A549 (cell line): Measurements from ENCODE around the gene PRC1. TPM values are rescaled to one million over a fixed set of nuclear protein-coding genes. Genes with fewer than 3 reads are reported as not detected.

ENCODE experiments used
- ATAC-seq, 2 experiments: fragments of 200-7000 bp in 1 of 2; fragments of >200 bp in 1 of 2; cut with Nextera tagmentation in 1 of 2; cut with Tn5 transposase in 1 of 2; 3 replicates each; pipeline versions ENCODE4 v1.8.0 to v1.9.1; 2018 to 2020; ENCODE audit warnings: mild to moderate bottlenecking in 1 of 2, moderate library complexity in 1 of 2
- CTCF ChIA-PET: fragments of 300-600 bp; sonication (Branson Sonifier 250); formaldehyde crosslinking; extraction: SDS; loops from one replicate; lab custom pipeline; 2021; ENCODE audit warnings: antibody characterized with exemption, inconsistent platforms; lab: Yijun Ruan, JAX
- POLR2A ChIA-PET: fragments of 350-600 bp; formaldehyde crosslinking; extraction: SDS; loops from one replicate; lab custom pipeline; 2021; ENCODE audit warnings: antibody characterized with exemption, inconsistent platforms; lab: Yijun Ruan, JAX
- DNase-seq, 2 experiments: peaks; one replicate each; pipeline versions ENCODE4 v3.0.0 to v3.0.0-alpha.2; 2011 to 2016; ENCODE audit warnings: low read depth in 1 of 2, low spot score in 1 of 2
- FAIRE-seq: peaks from 2 replicates; lab custom pipeline; 2011; peaks lifted over from hg19 to GRCh38; lab: Jason Lieb, UNC
- H3K27ac ChIP-seq, 2 experiments: fragments of >200 bp; sonication (Bioruptor Twin); formaldehyde crosslinking; 3 replicates each; pipeline ENCODE4 v1.5.1; 2016 to 2017
- H3K4me1 ChIP-seq: fragments of >200 bp; sonication (Bioruptor Twin); formaldehyde crosslinking; 3 replicates; pipeline ENCODE4 v1.6.1; 2016
- H3K4me2 ChIP-seq: fragments of >200 bp; sonication (Bioruptor Twin); formaldehyde crosslinking; 3 replicates; pipeline ENCODE4 v1.6.1; 2016
- H3K4me3 ChIP-seq: fragments of >200 bp; sonication (Bioruptor Twin); formaldehyde crosslinking; 3 replicates; pipeline ENCODE4 v1.5.1; 2016
- H3K9me3 ChIP-seq: fragments of >200 bp; sonication (Bioruptor Twin); formaldehyde crosslinking; 3 replicates; pipeline ENCODE4 v1.6.1; 2016
- BHLHE40 ChIP-seq: IDR thresholded peaks from 2 replicates; pipeline ENCODE4 v1.6.1; 2012; ENCODE audit warnings: low read depth, low read length, inconsistent platforms
- CEBPB ChIP-seq, 2 experiments: fragments of >200 bp in 1 of 2; sonication (Bioruptor Twin) in 1 of 2; formaldehyde crosslinking in 1 of 2; IDR thresholded peaks; 2 replicates each; pipeline ENCODE4 v1.6.1; 2012 to 2016
- CHD4 ChIP-seq: fragments of 200-600 bp; sonication (generic); IDR thresholded peaks from 2 replicates; pipeline ENCODE4 v1.6.1; 2016; ENCODE audit warnings: antibody characterized with exemption, mild to moderate bottlenecking, borderline replicate concordance
- EHF ChIP-seq: fragments of 250-450 bp; sonication (Bioruptor Pico); IDR thresholded peaks from 2 replicates; pipeline ENCODE4 v1.5.0; 2020; ENCODE audit warnings: mild to moderate bottlenecking
- ESRRA ChIP-seq: fragments of 150-350 bp; IDR thresholded peaks from 2 replicates; pipeline ENCODE4 v1.6.1; 2014; ENCODE audit warnings: mild to moderate bottlenecking, low read length, borderline replicate concordance
- GATA3 ChIP-seq: IDR thresholded peaks from 2 replicates; pipeline ENCODE4 v1.6.1; 2012; ENCODE audit warnings: borderline replicate concordance
- HOXA7 ChIP-seq: fragments of 250-450 bp; sonication (Bioruptor Pico); IDR thresholded peaks from 2 replicates; pipeline ENCODE4 v1.5.0; 2020; ENCODE audit warnings: mild to moderate bottlenecking, moderate library complexity
- HOXB5 ChIP-seq: fragments of 250-450 bp; sonication (Bioruptor Pico); IDR thresholded peaks from 2 replicates; pipeline ENCODE4 v1.5.0; 2020; ENCODE audit warnings: mild to moderate bottlenecking, moderate library complexity
- JUNB ChIP-seq: fragments of >200 bp; sonication (Bioruptor Twin); formaldehyde crosslinking; IDR thresholded peaks from 2 replicates; pipeline ENCODE4 v1.6.1; 2016
- MYC ChIP-seq: IDR thresholded peaks from 2 replicates; pipeline ENCODE4 v1.6.1; 2012; ENCODE audit warnings: mild to moderate bottlenecking, inconsistent platforms, low read length, improper control_type of control experiment, borderline replicate concordance
- NFE2L2 ChIP-seq: fragments of 150-350 bp; conservative IDR thresholded peaks from 2 replicates; pipeline ENCODE4 v1.6.1; 2014; ENCODE audit warnings: low read length
- NR3C1 ChIP-seq: fragments of >200 bp; sonication (Bioruptor Twin); formaldehyde crosslinking; IDR thresholded peaks from 3 replicates; pipeline ENCODE4 v1.6.1; 2017
- RAD21 ChIP-seq, 2 experiments: fragments of >200 bp in 1 of 2; sonication (Bioruptor Twin) in 1 of 2; formaldehyde crosslinking in 1 of 2; IDR thresholded peaks in 1 of 2; conservative IDR thresholded peaks in 1 of 2; 2 replicates in 1 of 2; 3 replicates in 1 of 2; pipeline ENCODE4 v1.6.1; 2012 to 2018; ENCODE audit warnings: inconsistent platforms in 1 of 2
- ZC3H11A ChIP-seq: fragments of 450-650 bp; IDR thresholded peaks from 2 replicates; pipeline ENCODE4 v1.6.1; 2014; ENCODE audit warnings: antibody characterized with exemption, mild to moderate bottlenecking
- ZNF302 ChIP-seq: fragments of 250-450 bp; sonication (Bioruptor Pico); IDR thresholded peaks from 2 replicates; pipeline ENCODE4 v1.9.0; 2021; ENCODE audit warnings: inconsistent platforms, mild to moderate bottlenecking, moderate library complexity
- WGBS: methylation state at CpG from one replicate; pipeline ENCODE4 v1.1.6; 2017; ENCODE audit errors: missing lambda C conversion rate; 5-methylcytosine and 5-hydroxymethylcytosine counted together
- polyA plus RNA-seq, 4 experiments: library from polyadenylated mRNA; depleted of rRNA in 3 of 4; stranded (reverse); fragments of >200 nt; fragmentation: RNase III in 1 of 4; extraction: RNeasy Plus Mini Kit Qiagen cat#74134 plus additional on column Dnase treatment in 1 of 4; gene quantifications; 2 replicates in 3 of 4; 3 replicates in 1 of 4; pipeline ENCODE4 v1.2.3, GENCODE V29; 2011 to 2017
- TF ChIP-seq, protein P1 (sequence below): fragments of >200 bp; sonication (Bioruptor Twin); formaldehyde crosslinking; IDR thresholded peaks from 3 replicates; pipeline ENCODE4 v1.6.1; 2016

The PRC1 gene
- polyA plus RNA-seq, 2 of the 4 experiments (the other 2 are of a cell fraction), result 303 to 426 TPM

DNA sequence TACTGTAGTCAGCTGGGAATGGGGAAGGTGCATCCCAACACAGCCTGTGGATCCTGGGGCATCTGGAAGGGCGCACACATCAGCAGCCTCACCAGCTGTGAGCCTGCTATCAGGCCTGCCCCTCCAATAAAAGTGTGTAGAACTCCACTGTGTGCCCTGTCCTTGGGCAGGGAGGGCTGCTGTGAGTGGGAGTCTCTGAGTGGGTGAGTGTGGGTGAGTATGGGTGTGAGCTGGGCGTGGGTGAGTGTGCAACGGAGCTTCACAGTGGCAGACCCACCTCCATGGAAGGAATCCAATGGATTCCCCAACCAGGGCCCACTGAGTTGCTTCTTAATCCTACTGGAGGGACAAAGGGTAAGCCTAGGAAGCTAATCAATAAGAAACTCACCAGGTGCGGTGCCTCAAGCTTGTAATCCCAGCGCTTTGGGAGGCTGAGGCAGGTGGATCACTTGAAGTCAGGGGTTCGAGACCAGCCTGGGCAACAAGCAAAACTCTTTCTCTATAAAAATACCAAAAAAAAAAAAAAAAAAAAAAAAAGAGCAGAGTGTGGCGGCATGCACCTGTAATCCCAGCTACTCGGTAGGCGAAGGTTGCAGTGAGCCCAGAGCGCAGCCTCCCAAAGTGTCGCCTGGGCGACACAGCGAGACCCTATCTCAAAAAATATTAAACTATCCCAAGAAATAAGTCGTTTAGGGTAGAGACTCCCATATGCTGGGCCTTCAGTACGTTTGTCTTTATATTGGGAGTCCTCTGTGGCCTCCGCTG is 40.2 kb downstream of the PRC1 start:
- POLR2A ChIA-PET, result interaction anchor here (0.6 to 1.9 kb wide), 9 partner anchors 10 to 96 kb away, joined by 3 to 20 read pairs (median 4); partner anchors contain the start of genes HDDC3, PRC1 and UNC45A
- peaks cover 28% of the 10 kb centered on the region for H3K4me1 ChIP-seq
- peak overlapping the region; percentile 99 for H3K4me2 ChIP-seq
- H3K9me3 ChIP-seq, result no peaks in the 10 kb centered on the region
- no peak for FAIRE-seq
- no peak for ATAC-seq
- 75% methylated on average over 16 of the region's 16 CpGs for WGBS
- H3K4me3 ChIP-seq, result peak overlapping the region; percentile 83
- CTCF ChIA-PET, result interaction anchor here (0.5 to 25.4 kb wide), 11 partner anchors 8 to 473 kb away, joined by 3 to 536 read pairs (median 5); partner anchors contain the start of genes HDDC3 and UNC45A
- TF ChIP-seq EHF (CRISPR knock-in tag) (no peak), GATA3 (no peak), CHD4 (no peak), NFE2L2 (no peak), ZNF302 (CRISPR knock-in tag) (no peak)
- TF ChIP-seq, protein P1, sequence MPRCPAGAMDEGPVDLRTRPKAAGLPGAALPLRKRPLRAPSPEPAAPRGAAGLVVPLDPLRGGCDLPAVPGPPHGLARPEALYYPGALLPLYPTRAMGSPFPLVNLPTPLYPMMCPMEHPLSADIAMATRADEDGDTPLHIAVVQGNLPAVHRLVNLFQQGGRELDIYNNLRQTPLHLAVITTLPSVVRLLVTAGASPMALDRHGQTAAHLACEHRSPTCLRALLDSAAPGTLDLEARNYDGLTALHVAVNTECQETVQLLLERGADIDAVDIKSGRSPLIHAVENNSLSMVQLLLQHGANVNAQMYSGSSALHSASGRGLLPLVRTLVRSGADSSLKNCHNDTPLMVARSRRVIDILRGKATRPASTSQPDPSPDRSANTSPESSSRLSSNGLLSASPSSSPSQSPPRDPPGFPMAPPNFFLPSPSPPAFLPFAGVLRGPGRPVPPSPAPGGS, result no peak
- no peak for DNase-seq
- peak overlapping the region; percentile 95 to 98; a peak in 4 of 6 replicates for H3K27ac ChIP-seq

DNA sequence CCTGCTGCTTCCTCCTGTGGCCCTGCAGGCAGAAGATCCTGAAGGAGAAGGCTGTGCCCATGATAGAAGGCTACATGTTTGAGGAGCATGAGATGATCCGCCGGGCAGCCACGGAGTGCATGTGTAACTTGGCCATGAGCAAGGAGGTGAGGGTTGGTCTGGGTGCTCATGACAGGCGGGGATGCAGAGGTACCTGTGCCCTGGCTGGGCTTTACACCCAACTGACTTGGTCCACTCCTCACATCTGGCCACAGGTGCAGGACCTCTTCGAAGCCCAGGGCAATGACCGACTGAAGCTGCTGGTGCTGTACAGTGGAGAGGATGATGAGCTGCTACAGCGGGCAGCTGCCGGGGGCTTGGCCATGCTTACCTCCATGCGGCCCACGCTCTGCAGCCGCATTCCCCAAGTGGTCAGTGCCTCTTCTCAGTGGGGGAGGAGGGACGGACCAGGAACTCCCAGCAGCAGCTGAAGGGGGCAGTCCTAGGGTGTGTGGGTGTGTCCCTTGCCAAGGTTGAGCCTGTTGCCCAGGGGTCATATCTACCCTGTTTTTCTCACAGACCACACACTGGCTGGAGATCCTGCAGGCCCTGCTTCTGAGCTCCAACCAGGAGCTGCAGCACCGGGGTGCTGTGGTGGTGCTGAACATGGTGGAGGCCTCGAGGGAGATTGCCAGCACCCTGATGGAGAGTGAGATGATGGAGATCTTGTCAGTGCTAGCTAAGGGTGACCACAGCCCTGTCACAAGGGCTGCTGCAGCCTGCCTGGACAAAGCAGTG is 41.2 kb downstream of the PRC1 start:
- TF ChIP-seq NFE2L2, result no peak
- no peak for TF ChIP-seq NR3C1
- no peak for TF ChIP-seq MYC
- TF ChIP-seq HOXA7 (CRISPR knock-in tag), result no peak
- TF ChIP-seq BHLHE40, result no peak
- TF ChIP-seq HOXB5 (CRISPR knock-in tag), result no peak
- TF ChIP-seq ESRRA, result no peak
- no peak for TF ChIP-seq ZC3H11A
- Histone ChIP-seq H3K4me2 (no peak overlapping the region), H3K4me1 (peaks cover 29% of the 10 kb centered on the region), H3K4me3 (no peak overlapping the region), H3K9me3 (no peaks in the 10 kb centered on the region), H3K27ac (no peak overlapping the region)
- no peak for ATAC-seq
- DNase-seq, result no peak
- ChIA-PET POLR2A (interaction anchor here (1.9 kb wide), 1 partner anchor 18 kb away, joined by 11 read pairs; the partner anchor contains the start of gene UNC45A), CTCF (interaction anchor here (0.6 to 25.4 kb wide), 5 partner anchors 16 to 1421 kb away, joined by 4 to 536 read pairs (median 203); partner anchors contain the start of genes HDDC3 and UNC45A)
- WGBS, result 92% methylated on average over 13 of the region's 14 CpGs
- no peak for FAIRE-seq

DNA sequence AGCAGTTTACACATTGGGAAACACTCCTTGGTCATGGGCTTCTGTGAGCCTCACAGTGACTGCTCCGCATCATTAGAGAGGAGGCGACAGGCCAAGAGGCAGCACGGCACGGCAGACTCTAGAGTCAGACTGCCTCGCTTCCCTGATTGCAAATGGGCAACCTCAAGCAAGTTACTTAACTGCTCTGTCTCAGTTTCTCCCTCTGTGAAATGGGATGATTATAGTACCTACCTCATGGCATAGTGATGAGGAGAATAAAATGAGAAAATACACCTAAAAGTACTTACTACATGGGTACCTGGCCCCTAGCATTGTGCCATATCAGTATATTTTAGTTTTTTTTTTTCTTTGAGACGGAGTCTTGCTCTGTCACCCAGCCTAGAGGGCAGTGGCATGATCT is 43.7 kb downstream of the PRC1 start:
- no peaks in the 10 kb centered on the region for H3K9me3 ChIP-seq
- no peak for ATAC-seq
- no peak overlapping the region for H3K4me3 ChIP-seq
- 96% methylated on average over 6 of the region's 6 CpGs for WGBS
- no peak for FAIRE-seq
- DNase-seq, result no peak
- ChIA-PET POLR2A (no interaction called here), CTCF (interaction anchor here (2.8 to 25.4 kb wide), 3 partner anchors 14 to 101 kb away, joined by 8 to 536 read pairs (median 203); partner anchors contain the start of genes HDDC3 and UNC45A)
- no peak for TF ChIP-seq JUNB
- no peak for TF ChIP-seq BHLHE40
- no peak for TF ChIP-seq CEBPB (IDR thresholded peaks at IDR 0.05)
- TF ChIP-seq RAD21 (conservative IDR thresholded peaks at IDR 0.05 in 1 of 2, IDR thresholded peaks at IDR 0.05 in 1 of 2), result no peak
- H3K27ac ChIP-seq, result no peak overlapping the region
- H3K4me2 ChIP-seq, result no peak overlapping the region
- peaks cover 18% of the 10 kb centered on the region for H3K4me1 ChIP-seq
